SK-N-SH (cell line): Measurements from ENCODE around the gene LTF. TPM values are rescaled to one million over a fixed set of nuclear protein-coding genes. Genes with fewer than 3 reads are reported as not detected.

ENCODE experiments used
- CTCF ChIA-PET: fragments of 300-600, 350-600 bp; formaldehyde crosslinking; extraction: SDS; loops from one replicate; lab custom pipeline; 2021; lab: Yijun Ruan, JAX
- POLR2A ChIA-PET: fragments of 350-600 bp; sonication (Branson Sonifier 250); formaldehyde crosslinking; extraction: SDS; loops from one replicate; lab custom pipeline; 2020; ENCODE audit warnings: antibody characterized with exemption, inconsistent platforms; lab: Yijun Ruan, JAX
- DNase-seq: peaks from one replicate; pipeline ENCODE4 v3.0.0; 2012
- H2AFZ ChIP-seq: fragments of 200-600 bp; sonication (generic); 2 replicates; pipeline ENCODE4 v1.8.1; 2016; ENCODE audit warnings: antibody characterized with exemption, mild to moderate bottlenecking, low read depth
- H3F3A ChIP-seq: fragments of 200-600 bp; sonication (generic); replicated peaks from 2 replicates; pipeline ENCODE3; 2016; ENCODE audit warnings: antibody characterized with exemption, mild to moderate bottlenecking; ENCODE audit not compliant: insufficient read depth
- H3K27ac ChIP-seq, 2 experiments: fragments of 200-500 bp in 1 of 2; fragments of 200-600 bp in 1 of 2; sonication (Bioruptor generic) in 1 of 2; sonication (generic), shearing (Covaris generic) in 1 of 2; 2 replicates each; pipeline versions ENCODE4 v1.5.1 to v1.6.1; 2014 to 2016; ENCODE audit warnings: low read depth in 2 of 2, inconsistent platforms in 1 of 2, low read length in 1 of 2, mild to moderate bottlenecking in 1 of 2, mixed read lengths in 1 of 2
- H3K27me3 ChIP-seq: fragments of 200-600 bp; sonication (generic), shearing (Covaris generic); 2 replicates; pipeline ENCODE4 v1.6.1; 2016; ENCODE audit warnings: mixed run types; ENCODE audit not compliant: insufficient read depth
- H3K36me3 ChIP-seq, 2 experiments: fragments of 200-500 bp in 1 of 2; fragments of 200-600 bp in 1 of 2; sonication (Bioruptor generic) in 1 of 2; sonication (generic) in 1 of 2; replicated peaks in 1 of 2; 2 replicates each; pipeline versions ENCODE3 to v1.5.1; 2014 to 2016; ENCODE audit warnings: low read length in 1 of 2, mild to moderate bottlenecking in 1 of 2; ENCODE audit not compliant: insufficient read depth in 2 of 2, control insufficient read depth in 1 of 2
- H3K4me1 ChIP-seq, 2 experiments: fragments of 200-500 bp in 1 of 2; fragments of 200-600 bp in 1 of 2; sonication (Bioruptor generic) in 1 of 2; sonication (generic), shearing (Covaris generic) in 1 of 2; 2 replicates each; pipeline versions ENCODE4 v1.5.1 to v1.6.1; 2014 to 2016; ENCODE audit warnings: low read depth in 1 of 2, low read length in 1 of 2, mixed run types in 1 of 2; ENCODE audit not compliant: insufficient read depth in 2 of 2, control insufficient read depth in 1 of 2
- H3K4me2 ChIP-seq: fragments of 200-600 bp; sonication (generic), shearing (Covaris generic); 2 replicates; pipeline ENCODE4 v1.6.1; 2017; ENCODE audit warnings: mixed run types
- H3K4me3 ChIP-seq, 2 experiments: fragments of 200-500 bp in 1 of 2; fragments of 200-600 bp in 1 of 2; sonication (Bioruptor generic) in 1 of 2; sonication (generic), shearing (Covaris generic) in 1 of 2; 2 replicates each; pipeline versions ENCODE4 v1.5.1 to v1.8.1; 2014 to 2016; ENCODE audit warnings: low read depth in 2 of 2, inconsistent platforms in 1 of 2, low read length in 1 of 2, mild to moderate bottlenecking in 1 of 2, mixed read lengths in 1 of 2, moderate library complexity in 1 of 2
- H3K79me2 ChIP-seq: fragments of 200-600 bp; sonication (generic); 2 replicates; pipeline ENCODE4 v1.8.1; 2017; ENCODE audit warnings: mild to moderate bottlenecking; ENCODE audit not compliant: insufficient read depth
- H3K9ac ChIP-seq: fragments of 200-600 bp; sonication (generic); 2 replicates; pipeline ENCODE4 v1.6.1; 2017; ENCODE audit warnings: mixed run types
- H3K9me2 ChIP-seq: fragments of 200-600 bp; sonication (generic); 2 replicates; pipeline ENCODE4 v1.6.1; 2017; ENCODE audit warnings: mixed run types
- H3K9me3 ChIP-seq: fragments of 200-600 bp; sonication (generic); 2 replicates; pipeline ENCODE4 v1.6.1; 2017; ENCODE audit warnings: mixed run types, mild to moderate bottlenecking, moderate library complexity
- H4K20me1 ChIP-seq: fragments of 200-600 bp; sonication (generic); 2 replicates; pipeline ENCODE4 v1.6.1; 2017; ENCODE audit warnings: mild to moderate bottlenecking, mixed run types; ENCODE audit not compliant: insufficient read depth
- ELF1 ChIP-seq: IDR thresholded peaks from 2 replicates; pipeline ENCODE4 v1.4.0; 2012
- EP300 ChIP-seq, 2 experiments: IDR thresholded peaks; 2 replicates each; pipeline versions ENCODE4 v1.4.0 to v1.6.1; 2012; ENCODE audit warnings: borderline replicate concordance in 1 of 2, low read depth in 1 of 2, low read length in 1 of 2
- EZH2phosphoT487 ChIP-seq: fragments of 200-600 bp; sonication (generic); IDR thresholded peaks from 2 replicates; pipeline ENCODE4 v1.6.1; 2017; ENCODE audit warnings: low read depth, mixed run types, mild to moderate bottlenecking, antibody characterized with exemption, moderate library complexity, borderline replicate concordance
- FOSL2 ChIP-seq: IDR thresholded peaks from 2 replicates; pipeline ENCODE4 v1.4.0; 2012; ENCODE audit warnings: low read depth, mild to moderate bottlenecking, moderate library complexity, borderline replicate concordance
- FOXJ3 ChIP-seq: sonication (generic); formaldehyde crosslinking; IDR thresholded peaks from 2 replicates; pipeline ENCODE4 v1.5.1; 2020; ENCODE audit warnings: mild to moderate bottlenecking, missing genetic modification reagents
- GATA2 ChIP-seq: sonication (generic); formaldehyde crosslinking; IDR thresholded peaks from 2 replicates; pipeline ENCODE4 v1.5.0; 2020; ENCODE audit warnings: mild to moderate bottlenecking, missing genetic modification reagents
- JUND ChIP-seq: IDR thresholded peaks from 2 replicates; pipeline ENCODE4 v1.4.0; 2012
- MEF2A ChIP-seq: IDR thresholded peaks from 2 replicates; pipeline ENCODE4 v1.4.0; 2012; ENCODE audit warnings: low read depth, borderline replicate concordance
- MXI1 ChIP-seq: IDR thresholded peaks from 2 replicates; pipeline ENCODE4 v1.6.1; 2012; ENCODE audit warnings: mild to moderate bottlenecking, low read depth, low read length, improper control_type of control experiment
- NRF1 ChIP-seq: IDR thresholded peaks from 2 replicates; pipeline ENCODE4 v1.6.1; 2012; ENCODE audit warnings: low read depth, mild to moderate bottlenecking, low read length
- PBX3 ChIP-seq: IDR thresholded peaks from 2 replicates; pipeline ENCODE4; 2012
- POLR2AphosphoS5 ChIP-seq: IDR thresholded peaks from 2 replicates; pipeline ENCODE4 v1.6.1; 2012; ENCODE audit warnings: low read depth, low read length
- RXRA ChIP-seq: IDR thresholded peaks from 2 replicates; pipeline ENCODE4 v1.4.0; 2012; ENCODE audit warnings: low read depth, mild to moderate bottlenecking, borderline replicate concordance
- SIN3A ChIP-seq: IDR thresholded peaks from 2 replicates; pipeline ENCODE4 v1.6.1; 2012; ENCODE audit warnings: low read depth, mild to moderate bottlenecking, low read length, moderate library complexity, borderline replicate concordance
- TAF1 ChIP-seq: IDR thresholded peaks from 2 replicates; pipeline ENCODE4 v1.6.1; 2012; ENCODE audit warnings: low read depth, mild to moderate bottlenecking, low read length, moderate library complexity, borderline replicate concordance
- TEAD4 ChIP-seq: IDR thresholded peaks from 2 replicates; pipeline ENCODE4 v1.4.0; 2012; ENCODE audit warnings: mild to moderate bottlenecking, borderline replicate concordance; ENCODE audit not compliant: insufficient read depth
- YY1 ChIP-seq: IDR thresholded peaks from 2 replicates; pipeline ENCODE4 v1.4.0; 2012; ENCODE audit warnings: low read depth, mild to moderate bottlenecking
- ZBTB33 ChIP-seq: IDR thresholded peaks from 2 replicates; pipeline ENCODE4 v1.4.0; 2012; ENCODE audit warnings: low read depth, borderline replicate concordance
- WGBS: methylation state at CpG from one replicate; pipeline ENCODE4 v1.1.6; 2017; ENCODE audit warnings: low lambda C conversion rate; 5-methylcytosine and 5-hydroxymethylcytosine counted together
- polyA plus RNA-seq, 3 experiments: library from polyadenylated mRNA; depleted of rRNA; stranded (reverse); fragments of >200 nt; gene quantifications; 2 replicates each; pipeline ENCODE4 v1.2.3, GENCODE V29; 2012
- TF ChIP-seq, protein P1 (sequence below): IDR thresholded peaks from 2 replicates; pipeline ENCODE4 v1.4.0; 2012; ENCODE audit warnings: low read depth

LTF gene
- polyA plus RNA-seq, 1 of the 3 experiments (the other 2 are of a cell fraction) = not detected

- H3K4me3 ChIP-seq = no peak overlapping the region
- CTCF ChIA-PET = interaction anchor here (1.2 kb wide), 1 partner anchor 19 kb away, joined by 3 read pairs; no protein-coding TSS in a partner anchor
Measured at GRCh38 chr3:46397111-46397510, 67.6 kb downstream of the LTF start.

GRCh38 chr3:46395766-46396530, 68.8 kb downstream of the LTF start:
- no peak for DNase-seq
- Histone ChIP-seq H4K20me1 (no peaks in the 10 kb centered on the region), H3K4me1 (no peaks in the 10 kb centered on the region), H3K4me2 (no peak overlapping the region), H3K9me3 (no peaks in the 10 kb centered on the region), H3K79me2 (no peaks in the 10 kb centered on the region), H3F3A (no peaks in the 10 kb centered on the region), H3K4me3 (no peak overlapping the region), H2AFZ (no peak overlapping the region), H3K27ac (no peak overlapping the region), H3K9me2 (no peaks in the 10 kb centered on the region), H3K27me3 (peaks cover 28% of the 10 kb centered on the region; the same call in 1 of the 2 replicates), H3K36me3 (no peaks in the 10 kb centered on the region), H3K9ac (no peak overlapping the region)
- 10% methylated on average over 6 of the region's 6 CpGs for WGBS
- CTCF ChIA-PET = no interaction called here
- POLR2A ChIA-PET = no interaction called here
- TF ChIP-seq FOSL2 (no peak), TAF1 (no peak), POLR2AphosphoS5 (no peak), GATA2 (CRISPR knock-in tag) (no peak), EZH2phosphoT487 (no peak), EP300 (IDR thresholded peaks at IDR 0.05; ENCODE audit: borderline replicate concordance in 1 of 2, low read depth in 1 of 2, low read length in 1 of 2) (no peak), YY1 (no peak), RXRA (no peak)
- TF ChIP-seq, protein P1, sequence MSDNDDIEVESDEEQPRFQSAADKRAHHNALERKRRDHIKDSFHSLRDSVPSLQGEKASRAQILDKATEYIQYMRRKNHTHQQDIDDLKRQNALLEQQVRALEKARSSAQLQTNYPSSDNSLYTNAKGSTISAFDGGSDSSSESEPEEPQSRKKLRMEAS = no peak

More at GRCh38 chr3:46397111-46397510, 67.6 kb downstream of the LTF start:
- Histone ChIP-seq H3K27me3 (peaks cover 21% of the 10 kb centered on the region; the same call in 1 of the 2 replicates), H3K9ac (no peak overlapping the region), H3K4me1 (no peaks in the 10 kb centered on the region), H4K20me1 (no peaks in the 10 kb centered on the region), H3K9me2 (no peaks in the 10 kb centered on the region), H3F3A (no peaks in the 10 kb centered on the region), H2AFZ (no peak overlapping the region), H3K27ac (no peak overlapping the region), H3K36me3 (no peaks in the 10 kb centered on the region), H3K79me2 (no peaks in the 10 kb centered on the region), H3K4me2 (no peak overlapping the region), H3K9me3 (no peaks in the 10 kb centered on the region)
- POLR2A ChIA-PET = no interaction called here
- WGBS = 18% methylated on average over 7 of the region's 7 CpGs
- no peak for TF ChIP-seq YY1
- no peak for TF ChIP-seq EZH2phosphoT487
- no peak for TF ChIP-seq FOXJ3 (CRISPR knock-in tag)
- no peak for TF ChIP-seq FOSL2
- no peak for TF ChIP-seq TEAD4
- no peak for TF ChIP-seq MXI1
- no peak for TF ChIP-seq JUND
- TF ChIP-seq ZBTB33 = no peak
- no peak for TF ChIP-seq MEF2A
- no peak for TF ChIP-seq PBX3
- no peak for TF ChIP-seq ELF1
- no peak for TF ChIP-seq NRF1
- TF ChIP-seq GATA2 (CRISPR knock-in tag) = no peak
- no peak for TF ChIP-seq SIN3A
- no peak for DNase-seq
